Measurements from ENCODE around the gene FOXP4.

FOXP4 gene

DNA sequence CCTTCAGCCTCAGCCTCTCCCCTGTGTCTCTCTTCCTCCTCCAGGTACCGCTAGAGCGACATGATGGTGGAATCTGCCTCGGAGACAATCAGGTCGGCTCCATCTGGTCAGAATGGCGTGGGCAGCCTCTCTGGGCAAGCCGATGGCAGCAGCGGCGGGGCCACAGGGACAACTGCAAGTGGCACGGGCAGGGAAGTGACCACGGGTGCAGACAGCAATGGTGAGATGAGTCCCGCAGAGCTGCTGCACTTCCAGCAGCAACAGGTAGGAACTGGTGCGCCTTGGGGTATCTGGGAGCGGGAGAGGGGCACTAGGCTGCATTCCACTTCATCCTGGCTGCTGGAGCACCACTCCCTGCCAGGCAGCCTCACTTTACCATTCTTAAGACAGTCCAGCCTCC is 19.5 kb downstream of the FOXP4 start:
- no peak for DNase-seq

DNA sequence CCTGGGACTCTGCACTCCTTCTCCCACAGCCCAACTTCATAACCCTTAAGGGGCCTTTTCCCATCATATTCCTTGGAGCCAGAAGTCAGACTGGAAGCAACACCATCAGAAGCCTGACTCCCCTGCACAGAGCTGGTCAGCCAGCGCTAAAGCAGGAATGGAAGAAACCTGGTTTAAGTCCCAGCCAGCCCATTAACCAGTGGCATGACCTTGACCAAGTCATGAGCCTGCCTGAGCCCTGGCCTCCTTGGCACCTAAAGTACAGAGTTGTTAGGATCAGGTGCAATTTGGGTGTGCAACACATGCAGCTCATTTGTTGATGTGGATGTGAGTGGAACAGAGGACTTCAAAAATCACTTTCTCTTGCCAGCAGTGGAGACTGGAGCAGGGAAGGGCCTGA is 20.8 kb downstream of the FOXP4 start:
- no peak for DNase-seq

DNA sequence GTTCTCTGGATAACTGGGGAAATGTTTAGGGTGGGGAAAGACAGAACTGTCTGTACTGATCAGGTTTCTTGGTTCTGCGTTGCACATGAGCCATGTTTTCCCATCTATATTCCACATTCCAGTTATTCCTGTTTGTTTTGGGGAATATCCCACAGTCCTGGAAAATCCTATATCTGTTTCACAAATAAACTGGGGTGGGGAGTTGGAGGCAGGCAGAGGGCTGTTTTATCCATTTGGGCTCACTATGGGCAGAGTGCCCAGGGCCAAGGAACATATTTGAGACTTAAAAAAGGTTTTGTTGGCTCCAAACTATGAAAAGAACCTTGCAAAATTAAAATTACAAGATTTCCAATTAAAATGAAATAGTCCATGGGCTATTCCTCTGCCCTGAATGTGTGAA is 21.5 kb downstream of the FOXP4 start:
- no peak for DNase-seq

DNA sequence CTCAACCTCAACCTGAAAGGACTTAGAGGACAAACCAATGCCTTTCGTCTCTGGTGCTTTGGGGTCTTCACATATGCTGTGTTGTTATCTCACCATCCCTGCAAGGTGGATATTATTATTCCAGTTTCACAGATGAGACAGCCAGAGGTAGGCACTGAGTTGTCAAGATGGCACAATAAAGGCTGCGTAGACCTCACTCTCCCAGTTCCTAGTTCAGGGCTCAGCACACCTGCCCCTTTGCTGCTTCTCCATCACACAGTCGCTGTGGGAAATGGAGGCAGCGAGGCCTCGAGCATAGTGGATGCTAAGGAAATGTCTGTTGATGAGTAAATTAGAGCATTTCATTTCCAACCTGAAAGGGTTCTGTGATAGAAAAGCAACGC is 22.0 kb downstream of the FOXP4 start:
- no peak for DNase-seq

DNA sequence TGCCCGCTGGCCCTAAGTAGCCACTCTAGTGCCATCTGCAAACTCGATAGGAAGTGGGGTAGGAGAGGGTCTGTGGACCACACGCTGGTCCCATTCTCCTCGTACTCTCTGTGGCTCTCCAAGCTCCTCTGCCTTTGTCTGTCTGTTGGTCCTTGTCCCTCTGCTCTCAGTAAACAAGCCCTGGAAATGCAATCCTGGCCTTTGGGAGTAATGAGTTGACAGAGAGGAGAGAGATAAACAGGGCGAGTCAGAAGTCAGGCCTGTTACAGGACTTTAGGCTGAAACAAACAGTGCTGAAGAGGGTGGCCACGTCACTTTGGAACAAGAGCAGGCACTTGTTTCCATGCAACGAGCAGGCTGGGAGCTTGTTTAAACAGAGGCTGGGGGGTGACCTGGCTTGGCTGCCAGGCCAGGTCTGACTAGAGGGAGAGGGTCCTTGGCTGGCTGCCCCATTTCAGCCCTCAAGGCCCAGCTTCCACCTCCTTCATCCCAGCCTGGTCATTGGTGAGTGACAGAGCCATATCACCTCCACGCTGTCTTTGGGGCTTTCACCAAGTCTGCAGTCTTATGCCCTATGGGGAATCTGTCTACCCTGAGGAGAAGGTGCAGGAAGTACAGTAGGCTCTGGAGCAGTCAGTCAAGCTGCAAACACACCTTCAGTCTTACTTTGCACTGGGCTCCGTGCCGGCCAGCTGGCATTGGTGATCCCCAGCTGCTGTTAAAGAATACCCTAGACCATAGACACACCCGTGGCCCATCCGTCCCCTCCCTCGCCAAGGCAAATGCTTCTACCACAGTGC is 22.6 kb downstream of the FOXP4 start:
- no peak for DNase-seq

DNA sequence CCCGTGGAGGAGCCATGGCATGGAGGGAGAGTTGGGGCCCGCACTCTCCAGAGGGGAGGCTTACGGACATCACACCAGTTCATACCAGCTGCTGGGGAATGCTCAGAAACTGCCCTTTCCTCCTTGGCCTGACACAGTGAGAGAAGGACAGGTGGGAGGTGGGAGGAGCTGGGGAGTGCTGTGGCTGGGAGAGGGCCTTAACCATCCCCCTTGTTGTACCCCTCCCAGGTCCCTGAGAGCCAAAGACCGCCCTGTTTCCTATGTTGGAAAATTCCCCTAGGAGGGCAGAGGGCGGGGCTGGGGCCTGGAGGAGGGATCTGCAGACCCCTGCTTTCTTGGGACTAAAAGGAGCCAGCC is 24.1 kb downstream of the FOXP4 start:
- DNase-seq = no peak

DNA sequence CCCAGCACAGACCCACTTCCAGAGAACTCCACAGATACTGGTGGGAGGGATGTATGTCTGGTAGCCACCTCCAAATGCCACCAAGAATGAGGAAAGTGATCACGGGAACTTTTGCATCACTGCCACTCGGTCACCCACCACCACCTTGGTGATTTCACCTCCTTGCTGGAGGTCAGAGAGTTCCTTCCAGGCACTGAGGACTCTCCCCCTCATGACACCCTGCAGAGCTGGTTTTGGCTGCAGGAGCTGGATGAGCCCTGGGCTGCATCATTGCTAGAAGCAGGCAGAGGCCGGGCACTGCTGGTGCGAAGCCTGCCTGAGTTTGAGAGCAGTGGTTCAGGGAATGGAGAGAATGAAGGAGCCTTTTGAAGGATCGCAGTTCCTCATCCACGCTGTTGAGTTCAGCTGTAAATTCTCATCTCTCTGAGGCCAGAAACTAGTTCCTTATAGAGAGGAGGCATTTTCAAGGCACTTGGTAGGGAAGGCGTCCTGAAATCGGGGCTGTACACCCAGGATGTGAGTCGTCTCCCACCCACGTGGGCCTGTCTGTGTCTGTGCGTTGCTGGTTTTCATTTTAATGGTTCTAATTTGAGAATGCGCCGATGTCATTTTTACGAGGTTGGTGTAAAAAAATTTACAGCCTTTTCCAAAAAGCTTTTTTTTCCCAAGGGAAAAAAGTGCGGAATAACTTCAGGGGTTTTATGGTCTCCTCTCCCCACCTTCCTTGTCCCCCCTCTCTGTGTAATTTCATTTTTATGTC is 25.0 kb downstream of the FOXP4 start:
- peak; percentile 13 for DNase-seq

DNA sequence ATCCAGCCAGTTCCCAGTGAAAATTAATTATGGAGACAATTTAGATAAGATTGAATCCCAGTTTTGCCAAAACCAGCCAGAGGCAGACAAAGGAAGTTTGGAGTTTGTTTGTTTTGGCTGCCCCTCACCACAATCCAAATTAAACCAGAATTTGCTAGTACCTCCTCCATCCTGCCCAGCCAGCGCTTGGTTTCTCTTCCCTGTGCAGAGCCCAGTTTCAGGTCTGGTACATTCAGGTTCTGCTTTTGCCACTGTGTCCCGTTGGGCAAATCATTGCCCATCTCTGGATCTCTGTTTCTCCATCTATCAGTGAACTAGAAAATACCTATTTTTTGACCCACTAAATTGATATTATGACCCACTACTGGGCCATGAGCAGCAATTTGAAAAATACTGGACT is 26.4 kb downstream of the FOXP4 start:
- DNase-seq = no peak

DNA sequence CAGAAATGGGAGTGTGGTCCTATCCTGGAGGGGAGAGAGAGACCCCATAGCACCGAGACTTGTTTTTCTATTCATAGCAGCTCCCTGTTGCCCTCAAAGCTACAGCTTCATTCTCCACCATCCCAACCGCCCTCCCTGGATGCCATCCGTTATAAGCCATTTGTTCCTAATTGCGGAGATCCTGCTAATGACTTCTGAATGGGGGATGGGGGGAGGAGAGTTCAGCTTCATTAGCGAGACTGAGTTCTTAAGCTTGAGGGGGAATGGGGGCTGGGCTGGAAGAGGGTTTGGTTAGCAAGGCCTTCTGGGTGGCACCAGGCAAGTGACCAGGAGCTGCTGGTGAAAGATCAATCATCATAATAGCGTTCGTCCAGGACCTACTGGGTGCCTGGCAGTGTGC is 27.1 kb downstream of the FOXP4 start:
- no peak for DNase-seq

DNA sequence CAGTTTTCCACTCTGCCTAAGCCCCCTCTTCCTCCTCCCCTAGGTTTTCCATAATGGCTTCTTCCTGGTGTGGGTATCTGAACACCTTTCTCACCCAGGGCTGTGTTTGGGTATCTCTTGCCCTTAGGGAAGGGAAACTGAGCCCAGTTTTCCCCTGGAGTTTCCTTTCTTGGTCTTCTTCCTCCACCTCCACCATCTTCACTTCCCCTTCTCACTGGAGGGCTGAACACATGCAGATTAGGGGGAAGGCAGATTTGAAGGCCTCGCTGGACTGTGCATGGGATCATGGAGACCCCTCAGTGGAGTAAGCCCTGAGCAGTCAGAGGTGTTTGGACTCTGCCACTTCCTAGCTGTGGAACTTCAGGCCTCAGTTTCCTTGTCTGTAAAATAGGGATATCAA is 27.8 kb downstream of the FOXP4 start:
- DNase-seq = no peak

DNA sequence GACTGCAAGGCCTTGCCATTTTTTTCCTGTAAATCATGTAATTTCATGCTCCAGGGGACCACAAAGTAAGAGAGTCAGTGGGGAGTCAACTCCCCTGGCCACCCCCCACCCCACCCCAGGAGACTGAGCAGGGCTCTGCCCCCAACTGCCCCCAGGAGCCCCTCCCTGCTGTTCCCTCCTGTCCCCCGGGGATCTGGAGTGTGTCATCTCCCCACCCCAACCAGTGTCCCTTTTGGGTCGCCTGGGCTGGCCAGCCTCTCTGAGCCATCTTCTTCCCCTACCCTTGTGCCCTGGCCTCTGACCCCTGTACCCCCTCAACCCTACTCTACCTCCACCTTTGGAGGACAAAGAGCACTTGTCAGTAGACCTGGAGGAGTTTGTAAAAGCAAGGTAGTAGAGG is 29.4 kb downstream of the FOXP4 start:
- DNase-seq = no peak

DNA sequence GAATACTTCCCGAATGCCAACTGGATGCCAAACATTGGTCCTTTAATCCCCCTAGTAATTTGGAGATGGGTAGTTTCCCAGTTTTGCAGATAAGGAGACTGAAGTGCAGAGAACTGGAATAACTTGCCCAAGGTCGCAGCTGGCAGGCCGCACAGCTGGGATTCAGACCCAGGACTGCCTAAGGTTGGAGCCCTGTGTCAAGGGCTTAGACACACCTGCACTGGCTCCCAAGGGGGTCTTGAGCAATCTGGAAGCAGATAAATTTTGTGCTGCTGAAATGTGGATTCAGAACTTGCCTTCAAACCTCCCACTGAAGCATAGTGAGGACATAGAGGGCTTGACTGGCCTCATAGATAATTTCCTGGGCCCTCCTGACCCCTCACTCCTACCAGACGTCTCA is 30.5 kb downstream of the FOXP4 start:
- no peak for DNase-seq

DNA sequence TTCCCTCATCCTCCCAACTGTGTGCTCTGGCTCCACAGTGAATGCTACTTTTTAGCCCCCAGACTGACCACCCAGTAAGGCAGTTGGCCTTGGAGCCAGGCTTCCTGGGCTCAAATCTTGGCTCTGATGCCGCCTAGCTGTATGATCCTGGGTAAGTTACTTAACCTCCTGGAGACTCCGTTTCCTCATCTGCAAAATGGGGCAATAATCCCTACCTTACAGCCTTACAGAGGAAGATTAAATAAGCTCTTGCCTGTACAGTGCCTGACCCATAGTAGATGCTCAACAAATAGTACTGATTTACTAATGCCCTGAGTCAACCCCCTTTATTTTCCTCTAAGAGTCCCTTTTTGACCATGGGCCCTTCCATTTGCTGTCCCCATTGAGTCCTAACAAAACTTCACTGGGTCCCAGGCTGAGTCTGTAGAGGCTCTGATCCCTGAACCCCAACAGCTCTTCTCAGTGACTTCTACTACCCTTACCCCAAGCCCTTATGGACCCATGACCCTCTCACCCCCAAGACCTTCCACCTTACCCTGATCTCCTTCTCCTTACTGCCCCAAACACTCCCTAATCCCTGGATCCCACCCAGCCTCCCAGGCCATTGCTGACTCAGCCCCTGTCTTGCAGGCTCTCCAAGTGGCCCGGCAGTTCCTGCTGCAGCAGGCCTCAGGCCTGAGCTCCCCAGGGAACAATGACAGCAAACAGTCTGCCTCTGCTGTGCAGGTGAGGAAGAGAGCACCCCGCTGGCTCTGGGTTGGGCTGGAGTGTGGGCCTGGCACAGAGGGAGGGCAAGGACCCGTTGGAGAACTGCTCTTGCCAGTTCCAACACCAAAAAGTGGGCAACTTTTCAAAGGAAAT is 31.4 kb downstream of the FOXP4 start:
- DNase-seq = peak; percentile 46

DNA sequence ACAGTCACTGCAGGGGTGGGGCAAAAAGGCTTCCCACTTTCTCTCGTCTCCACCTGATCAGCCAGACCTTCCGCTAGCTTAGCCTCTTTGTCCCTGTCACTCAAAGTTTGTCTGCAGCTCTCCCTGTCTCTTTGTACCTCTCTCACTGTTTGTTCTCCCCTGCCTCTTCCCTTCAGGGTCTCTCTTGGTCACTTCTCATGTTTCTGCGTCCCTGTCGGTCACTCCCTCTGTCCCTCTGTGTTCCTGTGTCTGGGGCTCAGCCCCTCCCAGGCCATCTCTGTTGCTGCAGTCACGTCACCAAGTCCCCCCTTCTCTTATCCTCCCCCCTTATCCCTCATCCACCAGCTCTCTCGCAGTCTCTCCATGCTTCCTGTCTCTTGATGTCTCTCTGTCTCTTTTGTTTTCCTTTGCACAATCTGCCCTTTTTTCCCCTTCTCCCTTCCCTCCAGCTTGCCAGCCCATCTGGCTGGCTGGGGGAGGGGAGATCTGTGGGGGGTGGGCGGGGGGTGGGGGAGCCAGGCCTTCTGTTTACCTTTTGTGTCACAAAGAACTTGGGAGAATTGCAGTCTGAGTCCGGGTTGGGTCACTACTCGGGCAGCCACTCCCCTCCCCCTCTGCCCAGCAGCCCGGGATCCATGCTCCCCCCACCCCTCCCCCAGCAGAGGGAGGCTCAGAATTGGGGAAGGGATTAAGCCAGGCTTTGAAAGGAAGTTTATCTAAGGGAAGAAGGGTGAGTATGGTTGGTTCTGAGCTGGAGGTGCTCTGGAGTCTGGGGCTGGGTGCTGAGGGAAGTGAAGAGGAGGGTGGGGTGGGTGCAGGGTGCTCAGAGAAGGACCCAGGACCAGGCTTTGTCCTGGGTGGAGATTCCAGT is 32.3 kb downstream of the FOXP4 start:
- DNase-seq = peak; percentile 63

DNA sequence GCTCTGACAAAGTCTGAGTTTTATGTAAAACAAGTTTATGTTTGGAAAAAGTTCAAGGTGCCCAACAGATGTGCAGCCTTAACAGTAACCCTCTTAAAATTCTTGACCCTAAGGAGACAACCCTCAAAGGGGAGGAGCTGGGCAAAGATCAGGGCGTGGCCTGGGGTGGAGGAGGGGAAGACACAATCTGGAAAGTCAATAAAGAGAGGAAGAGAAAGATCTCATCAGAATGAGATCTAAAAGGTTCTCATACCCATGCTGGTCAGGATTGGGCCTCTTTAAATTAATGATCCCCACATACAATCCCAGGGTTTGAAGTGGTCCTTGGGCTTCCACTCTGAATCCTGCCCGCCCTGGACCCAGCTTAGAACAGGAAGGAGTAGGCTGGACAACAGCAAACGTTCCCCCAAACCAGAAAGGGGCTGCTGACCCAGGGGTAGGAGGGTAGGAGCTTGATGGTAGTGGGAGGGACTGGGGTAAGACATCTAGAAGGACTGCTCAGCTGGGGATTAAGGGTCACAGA is 33.0 kb downstream of the FOXP4 start:
- no peak for DNase-seq

DNA sequence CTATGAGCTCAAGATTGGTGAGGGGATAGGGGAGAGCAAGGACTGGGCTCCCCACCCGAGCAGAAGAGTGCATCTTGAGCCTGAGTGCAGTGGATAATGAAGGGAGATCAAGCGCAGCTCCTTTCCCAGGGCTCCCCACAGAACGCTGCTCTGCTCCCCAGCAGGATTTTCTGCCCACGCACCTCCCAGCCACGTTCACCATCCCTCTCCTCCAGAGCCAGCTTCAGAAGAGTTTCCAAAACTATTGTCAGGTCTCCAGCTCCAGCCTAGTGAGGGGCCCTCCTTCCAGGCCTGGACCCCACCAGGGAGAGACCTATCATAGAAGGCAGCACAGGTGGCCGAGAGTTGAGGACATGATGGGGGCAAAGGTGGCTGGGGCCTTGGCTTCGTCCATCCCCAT is 34.5 kb downstream of the FOXP4 start:
- no peak for DNase-seq

DNA sequence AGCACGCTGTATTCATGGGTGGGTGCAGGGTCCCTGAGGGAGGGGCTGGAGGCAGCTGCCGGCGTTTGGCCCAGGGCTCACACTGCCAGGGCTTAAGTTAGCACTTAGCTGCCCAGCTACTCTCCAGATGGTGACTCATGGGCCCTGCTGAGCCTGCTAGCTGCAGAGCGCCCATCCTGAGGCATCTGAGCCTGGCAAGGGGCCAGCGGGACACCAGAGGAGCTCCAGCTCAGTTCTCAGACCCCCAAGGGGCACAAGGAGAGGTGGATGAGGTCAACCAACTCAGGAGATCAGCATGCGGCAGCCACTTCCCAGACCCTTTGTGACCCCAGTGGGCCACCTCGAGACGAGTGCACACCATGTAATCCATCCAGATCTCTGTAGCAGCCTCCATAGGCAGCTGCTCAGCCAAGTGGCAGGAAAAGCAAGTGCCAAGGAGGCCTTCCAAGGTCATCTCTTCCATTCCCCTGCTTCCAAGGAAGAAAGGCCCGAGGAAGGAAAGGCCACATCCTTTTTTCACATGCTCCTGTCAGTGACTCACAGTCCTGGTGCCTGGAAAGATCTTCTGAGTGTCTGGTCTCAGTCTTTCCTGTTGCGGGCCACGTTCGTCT is 35.3 kb downstream of the FOXP4 start:
- peak; percentile 92 for DNase-seq

DNA sequence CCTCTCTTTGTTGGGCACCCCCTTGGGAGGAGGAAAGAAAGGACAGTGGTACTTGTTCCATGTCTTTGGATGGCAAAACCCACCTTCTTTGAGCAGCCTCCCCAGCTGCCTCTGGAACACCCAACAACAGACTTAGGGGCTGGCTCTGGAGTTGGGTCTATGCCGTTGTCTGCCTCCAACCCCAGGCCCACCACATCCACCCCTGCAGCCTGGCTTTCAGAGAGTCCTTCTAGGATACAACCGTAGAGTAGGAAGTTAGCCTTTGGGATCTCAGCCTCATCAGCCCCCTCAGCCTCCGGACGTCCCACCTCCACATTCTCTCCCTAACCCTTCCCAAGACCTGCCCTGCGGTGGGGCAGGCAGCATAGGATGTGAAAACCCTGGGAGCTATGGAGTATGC is 36.4 kb downstream of the FOXP4 start:
- no peak for DNase-seq

DNA sequence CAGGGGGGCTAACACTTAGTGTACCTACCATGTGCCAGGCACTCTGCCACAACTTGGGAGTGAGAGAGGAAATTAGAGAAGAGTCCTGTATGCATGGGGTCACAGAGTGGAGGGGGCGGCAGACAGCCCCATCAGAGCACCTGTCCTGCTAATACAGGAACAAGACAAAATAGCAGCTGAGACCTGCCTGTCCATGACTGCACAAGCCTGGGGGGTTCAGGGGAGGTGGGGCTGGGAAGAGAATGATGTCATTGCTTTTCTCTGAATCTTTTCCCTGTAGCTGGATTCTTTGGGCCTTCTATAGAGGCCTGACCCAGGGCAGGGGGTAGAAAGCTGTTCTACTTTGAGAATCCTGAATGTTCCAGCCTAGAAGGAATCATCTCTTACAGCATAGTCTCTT is 37.4 kb downstream of the FOXP4 start:
- no peak for DNase-seq

DNA sequence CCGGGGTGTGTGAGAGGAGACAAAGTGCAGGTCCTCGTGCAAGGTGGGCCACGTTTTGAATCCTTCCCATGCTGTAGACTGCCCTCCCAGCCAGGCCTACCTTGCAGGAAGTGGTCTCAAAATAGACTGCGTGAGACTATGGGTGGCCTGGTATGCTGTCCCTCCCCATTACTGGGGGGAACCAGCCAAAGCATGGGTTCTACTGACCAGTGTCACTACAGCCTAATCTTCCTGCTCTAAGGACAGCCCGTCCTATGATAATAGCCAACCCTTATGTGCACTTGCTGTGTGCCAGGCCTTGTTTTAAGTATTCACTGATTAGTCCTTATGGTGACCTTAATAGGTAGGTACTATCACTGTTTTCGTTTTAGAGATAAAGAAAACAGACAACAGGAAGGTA is 38.0 kb downstream of the FOXP4 start:
- DNase-seq = no peak

DNA sequence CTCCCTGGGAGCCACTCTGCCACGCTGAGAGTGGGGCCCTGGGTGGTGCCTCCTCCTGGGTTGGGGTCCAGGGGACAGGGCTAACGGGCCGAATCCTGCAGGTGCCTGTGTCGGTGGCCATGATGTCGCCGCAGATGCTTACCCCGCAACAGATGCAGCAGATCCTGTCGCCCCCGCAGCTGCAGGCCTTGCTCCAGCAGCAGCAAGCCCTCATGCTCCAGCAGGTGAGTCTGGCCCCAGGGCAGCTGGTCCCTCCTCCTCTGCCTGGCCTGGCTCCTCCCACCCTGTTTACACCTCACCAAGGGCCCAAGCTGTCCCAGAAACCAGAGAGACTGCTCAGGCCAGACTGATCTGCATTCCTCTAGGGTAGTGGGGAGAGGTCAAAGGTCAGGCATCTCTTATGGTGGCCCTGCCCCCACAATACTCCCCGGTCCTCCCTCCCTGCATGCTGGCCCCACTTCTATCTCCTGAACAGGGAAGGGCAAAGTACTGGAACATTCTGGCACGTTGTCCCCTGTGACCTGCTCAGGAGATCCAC is 38.6 kb downstream of the FOXP4 start:
- DNase-seq = no peak
